HEK293T (cell line): ENCODE measurements around the gene WNT1.

Source experiments
- BHLHE40 ChIP-seq: fragments of 450-650 bp; IDR thresholded peaks from 2 replicates; pipeline ENCODE4 v1.6.1; 2016; ENCODE audit warnings: mild to moderate bottlenecking, moderate library complexity, borderline replicate concordance
- HDGF ChIP-seq: fragments of 450-650 bp; IDR thresholded peaks from 2 replicates; pipeline ENCODE4 v1.6.1; 2017; ENCODE audit warnings: antibody characterized with exemption, borderline replicate concordance
- NFRKB ChIP-seq: fragments of 450-650 bp; IDR thresholded peaks from 2 replicates; pipeline ENCODE4 v1.6.1; 2016; ENCODE audit warnings: mild to moderate bottlenecking, moderate library complexity
- SP1 ChIP-seq: fragments of 450-650 bp; IDR thresholded peaks from 2 replicates; pipeline ENCODE4 v1.6.1; 2017
- SUZ12 ChIP-seq: fragments of 450-650 bp; IDR thresholded peaks from 2 replicates; pipeline ENCODE4 v1.6.1; 2016; ENCODE audit warnings: mild to moderate bottlenecking
- TF ChIP-seq, protein P1 (sequence below): fragments of 450-650 bp; IDR thresholded peaks from 2 replicates; pipeline ENCODE4 v1.6.1; 2016

DNA sequence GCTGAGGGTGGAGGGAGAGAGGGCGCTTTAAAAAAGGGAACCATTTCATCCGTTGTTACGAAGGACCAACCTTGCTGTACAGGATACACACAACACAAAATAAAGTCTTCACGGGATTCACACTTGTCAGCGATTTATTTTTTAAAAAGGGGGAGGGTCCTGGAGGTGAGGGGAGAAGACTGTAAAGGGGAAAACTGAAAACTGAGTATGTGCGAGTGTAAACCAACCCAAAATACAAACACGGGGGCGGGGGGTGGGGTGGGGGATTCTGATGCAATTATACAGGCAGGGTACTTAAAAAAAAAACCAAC lies 41.0 kb downstream of the WNT1 start:
- no peak for TF ChIP-seq NFRKB
- TF ChIP-seq, protein P1, sequence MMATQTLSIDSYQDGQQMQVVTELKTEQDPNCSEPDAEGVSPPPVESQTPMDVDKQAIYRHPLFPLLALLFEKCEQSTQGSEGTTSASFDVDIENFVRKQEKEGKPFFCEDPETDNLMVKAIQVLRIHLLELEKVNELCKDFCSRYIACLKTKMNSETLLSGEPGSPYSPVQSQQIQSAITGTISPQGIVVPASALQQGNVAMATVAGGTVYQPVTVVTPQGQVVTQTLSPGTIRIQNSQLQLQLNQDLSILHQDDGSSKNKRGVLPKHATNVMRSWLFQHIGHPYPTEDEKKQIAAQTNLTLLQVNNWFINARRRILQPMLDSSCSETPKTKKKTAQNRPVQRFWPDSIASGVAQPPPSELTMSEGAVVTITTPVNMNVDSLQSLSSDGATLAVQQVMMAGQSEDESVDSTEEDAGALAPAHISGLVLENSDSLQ, result no peak
- no peak for TF ChIP-seq HDGF
- TF ChIP-seq SP1, result no peak
- TF ChIP-seq SUZ12, result no peak
- TF ChIP-seq BHLHE40, result no peak
